Germinal center (tissue), 1 donor: ENCODE measurements around the gene PTPRJ.

Source experiments
- DNase-seq: peaks from one replicate; pipeline ENCODE4 v3.0.0; 2012; ENCODE audit warnings: mixed read lengths, low spot score

PTPRJ gene

GRCh38 chr11:47969401-47969800 lies 11.0 kb upstream of the PTPRJ start:
- no peak for DNase-seq

GRCh38 chr11:47971501-47971900 lies 8.9 kb upstream of the PTPRJ start:
- no peak for DNase-seq

- no peak for DNase-seq
Measured at GRCh38 chr11:47973173-47973572, 7.2 kb upstream of the PTPRJ start.

- DNase-seq, result no peak
Measured at GRCh38 chr11:47976931-47977330, 3.4 kb upstream of the PTPRJ start.

GRCh38 chr11:47977623-47978022 lies 2.7 kb upstream of the PTPRJ start:
- no peak for DNase-seq

GRCh38 chr11:47979378-47980087 lies 826 bp upstream of the PTPRJ start:
- peak; percentile 15 for DNase-seq

GRCh38 chr11:47980907-47981621 lies 705 bp downstream of the PTPRJ start:
- DNase-seq, result no peak

GRCh38 chr11:47981667-47982404 lies 1.5 kb downstream of the PTPRJ start:
- no peak for DNase-seq

- DNase-seq, result no peak
Measured at GRCh38 chr11:47982616-47983015, 2.3 kb downstream of the PTPRJ start.

- DNase-seq, result no peak
Measured at GRCh38 chr11:47983464-47984397, 3.4 kb downstream of the PTPRJ start.

- no peak for DNase-seq
Measured at GRCh38 chr11:47986219-47986618, 5.9 kb downstream of the PTPRJ start.

GRCh38 chr11:47986742-47987141 lies 6.4 kb downstream of the PTPRJ start:
- DNase-seq, result no peak

- no peak for DNase-seq
Measured at GRCh38 chr11:47987310-47987709, 7.0 kb downstream of the PTPRJ start.

- DNase-seq, result no peak
Measured at GRCh38 chr11:47987781-47988180, 7.4 kb downstream of the PTPRJ start.

GRCh38 chr11:47989779-47990178 lies 9.4 kb downstream of the PTPRJ start:
- DNase-seq, result no peak

- DNase-seq, result no peak
Measured at GRCh38 chr11:47991266-47991830, 11.0 kb downstream of the PTPRJ start.

- no peak for DNase-seq
Measured at GRCh38 chr11:47991894-47992293, 11.5 kb downstream of the PTPRJ start.

- no peak for DNase-seq
Measured at GRCh38 chr11:47992959-47993820, 12.8 kb downstream of the PTPRJ start.

GRCh38 chr11:47994417-47994816 lies 14.1 kb downstream of the PTPRJ start:
- DNase-seq, result no peak

- DNase-seq, result no peak
Measured at GRCh38 chr11:47995360-47995769, 15.0 kb downstream of the PTPRJ start.
